ENCODE data around the gene CATSPER3.

DNA sequence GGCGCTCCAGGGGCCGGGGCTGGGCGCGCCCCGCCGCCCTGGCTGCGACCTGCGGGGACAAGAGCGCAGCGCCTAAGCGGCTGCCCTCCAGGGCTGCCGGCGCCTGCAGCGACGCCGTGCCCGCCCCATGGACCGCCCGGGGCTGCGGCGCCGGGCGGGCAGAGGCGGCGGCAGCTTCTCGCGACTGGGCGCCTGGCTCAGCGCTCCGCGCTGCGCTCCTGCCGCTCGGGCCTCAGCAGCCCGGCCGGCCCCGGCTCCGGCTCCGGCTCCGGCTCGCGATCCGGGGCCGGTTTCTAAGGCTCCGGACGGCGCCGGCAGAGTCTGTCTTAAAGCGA is 66.2 kb downstream of the CATSPER3 start, which contains the start of gene PITX1:
- TF ChIP-seq, protein P1, sequence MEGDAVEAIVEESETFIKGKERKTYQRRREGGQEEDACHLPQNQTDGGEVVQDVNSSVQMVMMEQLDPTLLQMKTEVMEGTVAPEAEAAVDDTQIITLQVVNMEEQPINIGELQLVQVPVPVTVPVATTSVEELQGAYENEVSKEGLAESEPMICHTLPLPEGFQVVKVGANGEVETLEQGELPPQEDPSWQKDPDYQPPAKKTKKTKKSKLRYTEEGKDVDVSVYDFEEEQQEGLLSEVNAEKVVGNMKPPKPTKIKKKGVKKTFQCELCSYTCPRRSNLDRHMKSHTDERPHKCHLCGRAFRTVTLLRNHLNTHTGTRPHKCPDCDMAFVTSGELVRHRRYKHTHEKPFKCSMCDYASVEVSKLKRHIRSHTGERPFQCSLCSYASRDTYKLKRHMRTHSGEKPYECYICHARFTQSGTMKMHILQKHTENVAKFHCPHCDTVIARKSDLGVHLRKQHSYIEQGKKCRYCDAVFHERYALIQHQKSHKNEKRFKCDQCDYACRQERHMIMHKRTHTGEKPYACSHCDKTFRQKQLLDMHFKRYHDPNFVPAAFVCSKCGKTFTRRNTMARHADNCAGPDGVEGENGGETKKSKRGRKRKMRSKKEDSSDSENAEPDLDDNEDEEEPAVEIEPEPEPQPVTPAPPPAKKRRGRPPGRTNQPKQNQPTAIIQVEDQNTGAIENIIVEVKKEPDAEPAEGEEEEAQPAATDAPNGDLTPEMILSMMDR (optimal IDR thresholded peaks at IDR 0.05 in 1 of 3, IDR thresholded peaks at IDR 0.05 in 1 of 3, conservative IDR thresholded peaks at IDR 0.05 in 1 of 3; ENCODE audit: extremely low read depth in 1 of 3, insufficient read depth in 2 of 3, low read length in 3 of 3): no peak
- no peak for TF ChIP-seq EZH2 (IDR thresholded peaks at IDR 0.05; ENCODE audit: low read length)
